CD14-positive monocyte (primary cell): Measurements from ENCODE around the gene EHF. TPM values are rescaled to one million over a fixed set of nuclear protein-coding genes. Genes with fewer than 3 reads are reported as not detected.

ENCODE experiments used
- DNase-seq, 3 donors: peaks; one replicate each; pipeline ENCODE4 v3.0.0-alpha.2; 2011 to 2022
- H2AFZ ChIP-seq: 2 replicates; pipeline ENCODE4 v1.6.0; 2012; ENCODE audit warnings: mild to moderate bottlenecking, low read depth, low read length, inconsistent platforms; ENCODE audit not compliant: insufficient read depth, poor library complexity, severe bottlenecking
- H3K27ac ChIP-seq, 2 donors: 1 replicate in 1 of 2; 2 replicates in 1 of 2; pipeline ENCODE4 v1.5.1; 2012 to 2013; ENCODE audit warnings: low read length in 2 of 2, control low read depth in 1 of 2, inconsistent platforms in 1 of 2, low read depth in 1 of 2, mild to moderate bottlenecking in 1 of 2
- H3K27me3 ChIP-seq, 2 donors: one replicate each; pipeline versions ENCODE4 v1.6.0 to v1.6.1; 2011 to 2013; ENCODE audit warnings: low read length in 2 of 2; ENCODE audit not compliant: control insufficient read depth in 2 of 2, insufficient read depth in 2 of 2
- H3K36me3 ChIP-seq, 2 donors: replicated peaks in 1 of 2; 1 replicate in 1 of 2; 2 replicates in 1 of 2; pipeline versions ENCODE4 v1.5.1 to v1.6.1; 2012 to 2013; ENCODE audit warnings: low read length in 2 of 2, control low read depth in 1 of 2, inconsistent platforms in 1 of 2, mild to moderate bottlenecking in 1 of 2; ENCODE audit not compliant: insufficient read depth in 2 of 2, control insufficient read depth in 1 of 2
- H3K4me1 ChIP-seq, 2 donors: 1 replicate in 1 of 2; 2 replicates in 1 of 2; pipeline versions ENCODE4 v1.5.1 to v1.6.1; 2012 to 2013; ENCODE audit warnings: low read length in 2 of 2, control low read depth in 1 of 2, inconsistent platforms in 1 of 2, mild to moderate bottlenecking in 1 of 2, moderate library complexity in 1 of 2; ENCODE audit not compliant: insufficient read depth in 2 of 2, control insufficient read depth in 1 of 2
- H3K4me2 ChIP-seq: replicated peaks from 2 replicates; pipeline ENCODE3; 2012; ENCODE audit warnings: low read length, moderate library complexity, mild to moderate bottlenecking; ENCODE audit not compliant: poor library complexity, severe bottlenecking; ENCODE audit errors: extremely low read depth
- H3K4me3 ChIP-seq, 3 experiments: fragments of 200-600 bp in 1 of 3; sonication (generic) in 1 of 3; replicated peaks in 1 of 3; 1 replicate in 2 of 3; 2 replicates in 1 of 3; pipeline ENCODE4 v1.5.1; 2011 to 2013; ENCODE audit warnings: low read length in 3 of 3, mild to moderate bottlenecking in 3 of 3, control low read depth in 2 of 3, low read depth in 2 of 3, inconsistent platforms in 1 of 3, moderate library complexity in 1 of 3
- H3K79me2 ChIP-seq: 2 replicates; pipeline ENCODE4 v1.6.0; 2012; ENCODE audit warnings: mild to moderate bottlenecking, control low read depth, inconsistent platforms, low read length, moderate library complexity; ENCODE audit not compliant: insufficient read depth
- H3K9ac ChIP-seq: 2 replicates; pipeline ENCODE4 v1.6.0; 2017; ENCODE audit warnings: low read length, mild to moderate bottlenecking; ENCODE audit not compliant: insufficient read depth, poor library complexity, severe bottlenecking
- H3K9me3 ChIP-seq, 2 donors: replicated peaks in 1 of 2; 1 replicate in 1 of 2; 2 replicates in 1 of 2; pipeline versions ENCODE4 v1.5.1 to v1.6.1; 2012 to 2013; ENCODE audit warnings: low read length in 2 of 2, control low read depth in 1 of 2; ENCODE audit not compliant: control insufficient read depth in 1 of 2, insufficient read depth in 1 of 2
- H4K20me1 ChIP-seq: 2 replicates; pipeline ENCODE4 v1.6.0; 2012; ENCODE audit warnings: mild to moderate bottlenecking, low read length, control low read depth, moderate library complexity; ENCODE audit not compliant: insufficient read depth
- H3K27ac Mint-ChIP-seq, 7 donors: one replicate each; pipeline ENCODE4 v1.8.0; 2020; ENCODE audit warnings: mild to moderate bottlenecking in 7 of 7, mixed read lengths in 7 of 7, moderate library complexity in 6 of 7, inconsistent platforms in 2 of 7
- H3K27me3 Mint-ChIP-seq, 3 donors: one replicate each; pipeline ENCODE4 v1.8.0; 2021 to 2022; ENCODE audit warnings: low read depth in 3 of 3, mild to moderate bottlenecking in 3 of 3, mixed read lengths in 3 of 3, moderate library complexity in 3 of 3, inconsistent platforms in 1 of 3
- H3K36me3 Mint-ChIP-seq, 2 donors: one replicate each; pipeline ENCODE4 v1.8.0; 2020; ENCODE audit warnings: mixed read lengths in 2 of 2, inconsistent platforms in 1 of 2, mild to moderate bottlenecking in 1 of 2
- H3K4me1 Mint-ChIP-seq: one replicate; pipeline ENCODE4 v1.8.0; 2020; ENCODE audit warnings: mild to moderate bottlenecking, mixed read lengths
- H3K4me3 Mint-ChIP-seq, 2 donors: one replicate each; pipeline ENCODE4 v1.8.0; 2020; ENCODE audit warnings: mild to moderate bottlenecking in 2 of 2, mixed read lengths in 2 of 2, moderate library complexity in 1 of 2
- H3K9me3 Mint-ChIP-seq, 7 donors: one replicate each; pipeline ENCODE4 v1.8.0; 2020 to 2022; ENCODE audit warnings: mixed read lengths in 7 of 7, mild to moderate bottlenecking in 6 of 7, moderate library complexity in 6 of 7, inconsistent platforms in 2 of 7
- CTCF ChIP-seq: fragments of 200-600 bp; IDR thresholded peaks from one replicate; pipeline ENCODE4 v1.8.0; 2022; ENCODE audit warnings: antibody characterized with exemption, mild to moderate bottlenecking
- WGBS: methylation state at CpG from one replicate; pipeline ENCODE4 v1.1.5; 2013; ENCODE audit warnings: missing lambda C conversion rate; ENCODE audit not compliant: insufficient coverage; 5-methylcytosine and 5-hydroxymethylcytosine counted together
- intact Hi-C, 2 donors: fragments of 100-400 bp; cut with micrococcal nuclease; formaldehyde crosslinking; loops; one replicate each; pipeline versions ENCODE4 v1.15.0 to v1.15.1; 2023
- polyA plus RNA-seq, 3 donors: library from polyadenylated mRNA; depleted of rRNA in 1 of 3; unstranded in 2 of 3; stranded (reverse) in 1 of 3; fragments of 300-500 nt in 2 of 3; fragments of >200 nt in 1 of 3; fragmentation: Illumina TruSeq in 2 of 3; gene quantifications; 1 replicate in 2 of 3; 2 replicates in 1 of 3; pipeline ENCODE4 v1.2.3, GENCODE V29; 2012 to 2021

Gene EHF
- polyA plus RNA-seq, 3 donors, result 0.17 to 0.21 TPM; not detected in 1

DNA sequence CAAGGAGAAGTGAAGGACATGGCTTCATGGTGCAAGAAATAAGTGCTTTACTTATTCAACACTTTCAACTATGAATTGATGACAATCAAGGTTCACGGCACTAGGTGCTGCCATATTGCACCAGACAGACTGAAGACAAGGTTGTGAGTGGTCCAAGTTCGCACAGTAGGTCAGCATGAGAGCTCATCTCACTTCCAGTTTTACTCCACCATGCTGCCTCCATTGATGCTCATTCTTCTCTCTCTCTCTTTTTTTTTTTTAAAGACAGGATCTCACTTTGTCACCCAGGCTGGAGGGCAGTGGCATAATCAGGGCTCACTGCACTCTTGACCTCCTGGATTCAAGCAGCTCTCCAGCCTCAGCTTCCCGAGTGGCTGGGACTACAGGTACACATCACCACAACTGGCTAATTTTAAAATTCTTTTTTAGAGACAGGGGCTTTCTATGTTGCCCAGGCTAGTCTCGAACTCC, 47.7 kb downstream of the EHF start:
- Mint-ChIP-seq H3K27ac (no peak overlapping the region), H3K27me3 (peaks cover 0 to 3% (median 0%) of the 10 kb centered on the region in 3 donors), H3K9me3 (peaks cover 0 to 2% (median 2%) of the 10 kb centered on the region in 7 donors), H3K4me1 (peaks cover 7% of the 10 kb centered on the region), H3K36me3 (no peaks in the 10 kb centered on the region), H3K4me3 (no peak overlapping the region)
- DNase-seq, result no peak
- Histone ChIP-seq H3K36me3 (no peaks in the 10 kb centered on the region), H4K20me1 (no peaks in the 10 kb centered on the region), H3K4me1 (peaks cover 0 to 6% of the 10 kb centered on the region in 2 donors), H3K4me2 (no peak overlapping the region), H3K4me3 (no peak overlapping the region), H3K9me3 (no peaks in the 10 kb centered on the region), H3K9ac (no peak overlapping the region), H3K79me2 (no peaks in the 10 kb centered on the region), H3K27ac (no peak overlapping the region), H2AFZ (no peak overlapping the region), H3K27me3 (no peaks in the 10 kb centered on the region)
- intact Hi-C loops, result no loop called here
- TF ChIP-seq CTCF, result no peak
- WGBS, result 100% methylated on average over 3 of the region's 4 CpGs

DNA sequence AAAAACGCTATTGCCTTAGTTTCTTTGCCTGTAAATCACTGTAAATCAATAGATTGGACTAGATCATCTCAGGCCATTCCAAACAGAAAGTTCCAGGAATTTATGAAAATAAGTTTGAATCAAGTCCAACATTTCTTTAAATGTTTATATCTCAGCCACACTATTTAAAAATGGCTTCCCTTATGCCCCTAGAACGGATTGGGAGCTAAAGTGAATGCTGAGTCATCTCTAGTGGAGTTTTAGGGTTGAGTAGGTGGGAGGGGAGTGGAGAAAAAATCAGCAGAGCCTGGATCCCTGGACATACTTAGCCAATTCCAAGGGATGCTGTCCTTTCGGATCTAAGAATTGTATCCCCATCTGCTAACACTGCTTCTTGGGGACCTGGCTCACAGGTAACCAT, 48.6 kb downstream of the EHF start:
- Histone ChIP-seq H3K9me3 (no peaks in the 10 kb centered on the region), H3K4me3 (no peak overlapping the region)
- intact Hi-C loops, result no loop called here

More for the DNA sequence above, 48.6 kb downstream of the EHF start:
- Histone ChIP-seq H3K27me3 (no peaks in the 10 kb centered on the region), H3K4me1 (peaks cover 0 to 6% of the 10 kb centered on the region in 2 donors), H4K20me1 (no peaks in the 10 kb centered on the region), H3K4me2 (no peak overlapping the region), H3K9ac (no peak overlapping the region), H2AFZ (no peak overlapping the region), H3K79me2 (no peaks in the 10 kb centered on the region), H3K36me3 (no peaks in the 10 kb centered on the region), H3K27ac (no peak overlapping the region)
- Mint-ChIP-seq H3K4me1 (peaks cover 7% of the 10 kb centered on the region), H3K4me3 (no peak overlapping the region), H3K27me3 (peaks cover 0 to 3% (median 1%) of the 10 kb centered on the region in 3 donors), H3K27ac (no peak overlapping the region), H3K9me3 (peaks cover 0 to 5% (median 2%) of the 10 kb centered on the region in 7 donors), H3K36me3 (no peaks in the 10 kb centered on the region)
- DNase-seq, result no peak
- no peak for TF ChIP-seq CTCF
- 88% methylated on average over 1 of the region's 3 CpGs for WGBS
